Calu3 (cell line): ENCODE measurements around the gene UFM1. TPM values are rescaled to one million over a fixed set of nuclear protein-coding genes. Genes with fewer than 3 reads are reported as not detected.
"Not testable (repeated sequence)": the region's sequence is repeated elsewhere in the genome, so short reads cannot be mapped to it uniquely, and the experiment has no call there.

ENCODE experiments used
- BruUV-seq: library from RNA; stranded (reverse); fragments of 400-500 nt; replicated peaks from 2 replicates; lab custom pipeline; 2021; lab: Mats Ljungman, UMichigan
- CTCF ChIA-PET: fragments of 300-600 bp; sonication (Branson Sonifier 250); formaldehyde crosslinking; loops from one replicate; lab custom pipeline; 2022; ENCODE audit warnings: antibody characterized with exemption; lab: Charles Lee
- DNase-seq: peaks from one replicate; pipeline ENCODE4 v3.0.0; 2022
- H3K27ac Mint-ChIP-seq: one replicate; pipeline ENCODE4 v1.8.0; 2022; ENCODE audit warnings: mixed read lengths; ENCODE audit not compliant: unreplicated experiment
- H3K27me3 Mint-ChIP-seq: one replicate; pipeline ENCODE4 v1.8.0; 2022; ENCODE audit warnings: mixed read lengths; ENCODE audit not compliant: unreplicated experiment
- H3K36me3 Mint-ChIP-seq: one replicate; pipeline ENCODE4 v1.8.0; 2022; ENCODE audit warnings: mild to moderate bottlenecking, moderate library complexity, mixed read lengths; ENCODE audit not compliant: insufficient read depth, unreplicated experiment
- H3K4me1 Mint-ChIP-seq: one replicate; pipeline ENCODE4 v1.8.0; 2022; ENCODE audit warnings: mild to moderate bottlenecking, low read depth, mixed read lengths; ENCODE audit not compliant: unreplicated experiment
- H3K4me3 Mint-ChIP-seq: one replicate; pipeline ENCODE4 v1.8.0; 2022; ENCODE audit warnings: mild to moderate bottlenecking, low read depth, moderate library complexity, mixed read lengths; ENCODE audit not compliant: unreplicated experiment
- H3K9me3 Mint-ChIP-seq: one replicate; pipeline ENCODE4 v1.8.0; 2022; ENCODE audit warnings: low read depth, mixed read lengths; ENCODE audit not compliant: unreplicated experiment
- intact Hi-C: fragments of 100-400 bp; cut with micrococcal nuclease; formaldehyde crosslinking; loops from one replicate; pipeline ENCODE4 v1.10.0; 2022; ENCODE audit not compliant: unreplicated experiment
- total RNA-seq: library from RNA; stranded (reverse); gene quantifications from 2 replicates; pipeline ENCODE4 v1.2.3, GENCODE V29; 2022
- TF ChIP-seq, protein P1 (sequence below): fragments of 200-600 bp; IDR thresholded peaks from one replicate; pipeline ENCODE4 v1.8.0; 2022; ENCODE audit warnings: antibody characterized with exemption; ENCODE audit not compliant: unreplicated experiment

The UFM1 gene
- total RNA-seq, 1 experiment from 2014 or later: 40.1 TPM

DNA sequence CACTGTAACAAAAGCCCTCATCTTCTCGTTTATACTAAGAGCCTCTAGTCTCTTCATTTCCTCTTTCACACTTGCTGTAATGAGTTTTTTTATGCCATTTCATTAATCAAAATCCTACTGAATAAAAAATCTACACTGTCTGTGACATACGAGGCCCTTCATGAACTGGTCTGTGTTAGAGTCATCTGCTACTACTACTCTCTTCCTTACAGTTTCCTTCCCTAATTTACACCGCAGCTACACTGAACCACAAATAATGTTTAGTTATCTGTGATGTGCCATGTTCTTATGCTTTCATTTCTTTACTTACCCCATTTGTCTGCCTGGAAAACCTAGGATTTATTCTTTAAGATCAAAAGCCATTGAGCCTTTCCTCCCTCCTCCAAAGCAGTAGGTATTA, 16.0 kb downstream of the UFM1 start:
- Mint-ChIP-seq H3K4me1 (peaks cover 7% of the 10 kb centered on the region), H3K9me3 (no peaks in the 10 kb centered on the region), H3K27ac (no peak overlapping the region), H3K36me3 (peaks cover 15% of the 10 kb centered on the region), H3K27me3 (no peaks in the 10 kb centered on the region), H3K4me3 (no peak overlapping the region)
- CTCF ChIA-PET: no interaction called here
- BruUV-seq: no TSS peak
- TF ChIP-seq, protein P1, sequence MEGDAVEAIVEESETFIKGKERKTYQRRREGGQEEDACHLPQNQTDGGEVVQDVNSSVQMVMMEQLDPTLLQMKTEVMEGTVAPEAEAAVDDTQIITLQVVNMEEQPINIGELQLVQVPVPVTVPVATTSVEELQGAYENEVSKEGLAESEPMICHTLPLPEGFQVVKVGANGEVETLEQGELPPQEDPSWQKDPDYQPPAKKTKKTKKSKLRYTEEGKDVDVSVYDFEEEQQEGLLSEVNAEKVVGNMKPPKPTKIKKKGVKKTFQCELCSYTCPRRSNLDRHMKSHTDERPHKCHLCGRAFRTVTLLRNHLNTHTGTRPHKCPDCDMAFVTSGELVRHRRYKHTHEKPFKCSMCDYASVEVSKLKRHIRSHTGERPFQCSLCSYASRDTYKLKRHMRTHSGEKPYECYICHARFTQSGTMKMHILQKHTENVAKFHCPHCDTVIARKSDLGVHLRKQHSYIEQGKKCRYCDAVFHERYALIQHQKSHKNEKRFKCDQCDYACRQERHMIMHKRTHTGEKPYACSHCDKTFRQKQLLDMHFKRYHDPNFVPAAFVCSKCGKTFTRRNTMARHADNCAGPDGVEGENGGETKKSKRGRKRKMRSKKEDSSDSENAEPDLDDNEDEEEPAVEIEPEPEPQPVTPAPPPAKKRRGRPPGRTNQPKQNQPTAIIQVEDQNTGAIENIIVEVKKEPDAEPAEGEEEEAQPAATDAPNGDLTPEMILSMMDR: no peak
- intact Hi-C loops: loop anchor here (10.0 kb wide), 1 partner anchor 219 kb away; no protein-coding TSS in a partner anchor
- no peak for DNase-seq

DNA sequence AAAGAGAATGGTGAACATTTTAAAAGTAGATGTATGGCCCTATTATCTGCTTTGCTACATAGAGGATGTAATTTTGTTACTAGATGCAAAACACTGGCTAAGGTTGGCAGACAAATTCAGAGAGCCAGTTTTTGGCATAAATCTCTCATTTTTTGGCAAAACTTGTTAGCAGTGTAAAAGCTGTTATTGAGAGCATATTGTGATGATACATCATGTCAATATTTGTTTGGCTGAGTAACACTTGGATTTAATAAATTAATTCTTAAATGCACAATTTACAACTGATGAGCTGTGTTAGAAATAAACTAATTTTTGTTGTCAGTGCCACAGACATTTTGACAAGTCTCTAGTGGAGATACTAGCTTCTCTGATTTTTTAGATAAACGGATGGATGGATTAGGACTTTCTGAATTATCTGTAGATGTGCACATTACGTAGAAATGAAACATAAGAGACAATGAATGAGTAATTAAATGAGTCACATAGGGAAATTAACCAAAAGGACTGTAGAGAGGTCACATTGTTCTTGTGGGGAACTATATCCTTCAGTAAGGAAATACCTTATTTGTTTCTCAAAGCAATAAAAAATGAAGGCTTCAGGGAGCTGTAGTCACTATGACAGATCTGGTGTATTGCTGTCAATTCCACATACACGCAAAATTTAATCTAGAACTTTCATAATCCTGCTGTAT, 17.4 kb downstream of the UFM1 start:
- TF ChIP-seq, protein P1: no peak
- Mint-ChIP-seq H3K9me3 (no peaks in the 10 kb centered on the region), H3K27me3 (no peaks in the 10 kb centered on the region), H3K36me3 (peaks cover 6% of the 10 kb centered on the region), H3K27ac (no peak overlapping the region), H3K4me1 (peaks cover 7% of the 10 kb centered on the region), H3K4me3 (no peak overlapping the region)
- no peak for DNase-seq
- no TSS peak for BruUV-seq
- CTCF ChIA-PET: no interaction called here
- intact Hi-C loops: loop anchor here (10.0 kb wide), 1 partner anchor 218 kb away; no protein-coding TSS in a partner anchor

DNA sequence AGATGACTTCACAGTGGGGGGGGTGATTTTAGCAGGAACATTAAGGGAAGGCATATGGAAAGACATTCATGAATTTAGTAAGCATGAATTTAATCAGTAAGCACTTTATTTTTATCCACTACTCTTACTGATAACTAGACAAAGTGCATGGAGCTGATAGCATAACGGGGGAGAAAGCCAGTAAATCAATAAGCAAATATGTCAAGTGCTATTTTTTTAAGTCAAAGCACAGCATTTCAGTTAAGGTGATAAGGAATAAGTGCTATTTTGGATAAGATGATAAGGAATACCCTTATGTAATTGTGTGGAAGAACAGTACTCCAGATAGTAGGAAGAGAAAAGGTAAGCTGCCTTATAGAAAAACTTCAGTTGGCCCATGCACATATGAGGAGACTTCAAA, 19.4 kb downstream of the UFM1 start:
- Mint-ChIP-seq H3K4me3 (no peak overlapping the region), H3K27me3 (no peaks in the 10 kb centered on the region), H3K27ac (no peak overlapping the region), H3K9me3 (no peaks in the 10 kb centered on the region), H3K4me1 (peaks cover 7% of the 10 kb centered on the region), H3K36me3 (no peaks in the 10 kb centered on the region)
- intact Hi-C loops: loop anchor here (10.0 kb wide), 1 partner anchor 216 kb away; no protein-coding TSS in a partner anchor
- BruUV-seq: no TSS peak
- DNase-seq: no peak
- CTCF ChIA-PET: no interaction called here
- TF ChIP-seq, protein P1: no peak

DNA sequence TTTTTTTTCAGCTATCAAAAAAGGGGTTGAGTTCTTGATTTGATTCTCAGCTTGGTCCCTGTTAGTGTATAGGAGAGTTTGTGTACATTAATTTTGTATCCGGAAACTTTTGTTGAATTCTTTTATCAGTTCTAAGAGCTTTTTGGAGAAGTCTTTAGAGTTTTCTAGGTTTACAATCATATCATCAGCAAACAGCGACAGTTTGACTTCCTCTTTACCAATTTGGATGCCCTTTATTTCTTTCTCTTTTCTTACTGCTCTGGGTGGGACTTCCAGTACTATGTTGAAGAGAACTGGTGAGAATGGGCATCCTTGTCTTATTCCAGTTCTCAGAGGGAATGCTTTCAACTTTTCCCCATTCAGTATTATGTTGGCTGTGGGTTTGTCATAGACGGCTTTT, 20.4 kb downstream of the UFM1 start:
- DNase-seq, BruUV-seq, H3K4me1 Mint-ChIP-seq, H3K27ac Mint-ChIP-seq, H3K9me3 Mint-ChIP-seq, H3K4me3 Mint-ChIP-seq, H3K36me3 Mint-ChIP-seq, intact Hi-C loops, H3K27me3 Mint-ChIP-seq: not testable (repeated sequence)
- CTCF ChIA-PET: interaction anchor here (0.6 kb wide), 1 partner anchor 54 kb away, joined by 3 read pairs; no protein-coding TSS in a partner anchor

DNA sequence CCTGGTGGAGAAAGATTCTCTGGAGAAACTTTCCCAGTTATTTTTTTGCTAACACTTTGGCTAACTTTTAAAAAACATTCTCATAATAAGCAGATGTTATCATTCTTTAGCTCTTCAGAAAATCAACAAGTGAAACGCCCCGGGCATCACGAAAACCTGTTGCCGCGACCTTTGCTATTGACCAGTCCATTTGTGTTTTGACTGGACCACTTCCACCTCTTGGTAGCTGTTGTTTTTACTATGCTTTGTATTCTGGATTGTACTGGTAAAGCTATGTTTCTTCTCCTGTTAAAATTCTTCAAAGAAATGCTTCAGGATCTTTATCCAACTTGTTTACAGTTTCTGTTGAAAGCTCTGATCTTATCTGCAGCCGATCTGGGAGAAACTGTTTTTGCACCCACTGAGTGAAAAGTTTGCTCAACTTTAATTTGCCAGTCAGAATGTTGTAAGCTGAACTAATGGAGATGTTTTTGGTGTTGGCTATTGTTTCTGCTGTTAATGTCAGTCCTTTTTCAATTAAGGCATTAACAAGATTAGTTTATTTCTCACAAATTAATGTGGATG, 23.3 kb downstream of the UFM1 start:
- no TSS peak for BruUV-seq
- intact Hi-C loops: no loop called here
- TF ChIP-seq, protein P1: no peak
- Mint-ChIP-seq H3K4me3 (no peak overlapping the region), H3K27ac (no peak overlapping the region), H3K4me1 (no peaks in the 10 kb centered on the region), H3K36me3 (no peaks in the 10 kb centered on the region), H3K27me3 (no peaks in the 10 kb centered on the region), H3K9me3 (no peaks in the 10 kb centered on the region)
- DNase-seq: no peak
- CTCF ChIA-PET: no interaction called here
